GM12878 (cell line): ENCODE results near the gene XPO6. TPM values are rescaled to one million over a fixed set of nuclear protein-coding genes. Genes with fewer than 3 reads are reported as not detected.
A peak's percentile ranks its signal among the peaks of the same experiment; 100 is the strongest.

Experiments used
- ATAC-seq: fragments of 200-7000 bp; cut with Tn5 transposase; 3 replicates; pipeline ENCODE4 v1.9.1; 2020; ENCODE audit warnings: mild to moderate bottlenecking, moderate library complexity
- BruUV-seq: library from RNA; stranded (reverse); fragments of 400-500 nt; replicated peaks from 2 replicates; lab custom pipeline; 2021; lab: Mats Ljungman, UMichigan
- CTCF ChIA-PET: fragments of 300-600 bp; sonication (Branson Sonifier 250); formaldehyde crosslinking; extraction: SDS; loops from one replicate; lab custom pipeline; 2021; ENCODE audit warnings: inconsistent platforms; lab: Yijun Ruan, JAX
- POLR2A ChIA-PET: fragments of 350-600 bp; formaldehyde crosslinking; extraction: SDS; loops from one replicate; lab custom pipeline; 2021; ENCODE audit warnings: inconsistent platforms; lab: Charles Lee
- RAD21 ChIA-PET: fragments of 300-600 bp; sonication (Branson Sonifier 250); formaldehyde crosslinking; loops from one replicate; lab custom pipeline; 2023; ENCODE audit warnings: antibody characterized with exemption; ENCODE audit not compliant: unreplicated experiment; lab: Charles Lee
- SMC1A ChIA-PET: fragments of 300-600 bp; sonication (Branson Sonifier 250); formaldehyde crosslinking; loops from one replicate; lab custom pipeline; 2023; ENCODE audit not compliant: unreplicated experiment, uncharacterized antibody; lab: Charles Lee
- DNase-seq: peaks from one replicate; pipeline ENCODE4 v3.0.0-alpha.2; 2011; ENCODE audit warnings: low read depth, low spot score
- FAIRE-seq: peaks from 3 replicates; lab custom pipeline; 2011; peaks lifted over from hg19 to GRCh38; lab: Jason Lieb, UNC
- H2AFZ ChIP-seq: 2 replicates; pipeline ENCODE4 v1.6.0; 2011; ENCODE audit warnings: low read depth, low read length, control low read depth; ENCODE audit not compliant: control insufficient read depth
- H3K27ac ChIP-seq: 2 replicates; pipeline ENCODE4 v1.5.1; 2011; ENCODE audit warnings: control low read depth; ENCODE audit not compliant: control insufficient read depth, insufficient read depth
- H3K27me3 ChIP-seq, 2 experiments: replicated peaks in 1 of 2; 2 replicates each; pipeline versions ENCODE4 v1.6.0 to v1.6.1; 2011; ENCODE audit warnings: low read length in 1 of 2; ENCODE audit not compliant: control insufficient read depth in 2 of 2, insufficient read depth in 2 of 2
- H3K36me3 ChIP-seq, 2 experiments: 2 replicates each; pipeline ENCODE4 v1.5.1; 2011; ENCODE audit warnings: low read length in 1 of 2; ENCODE audit not compliant: control insufficient read depth in 2 of 2, insufficient read depth in 2 of 2
- H3K4me1 ChIP-seq: 2 replicates; pipeline ENCODE4 v1.6.1; 2011; ENCODE audit warnings: mild to moderate bottlenecking, low read length, moderate library complexity, mixed read lengths; ENCODE audit not compliant: control insufficient read depth, insufficient read depth
- H3K4me2 ChIP-seq: 2 replicates; pipeline ENCODE4 v1.6.0; 2011; ENCODE audit warnings: control low read depth; ENCODE audit not compliant: control insufficient read depth, insufficient read depth
- H3K4me3 ChIP-seq: fragments of 200-600 bp; sonication (generic); 2 replicates; pipeline ENCODE4 v1.5.1; 2016
- H3K79me2 ChIP-seq: 2 replicates; pipeline ENCODE4 v1.6.0; 2011; ENCODE audit warnings: low read length; ENCODE audit not compliant: control insufficient read depth, insufficient read depth
- H3K9ac ChIP-seq: 2 replicates; pipeline ENCODE4 v1.8.0; 2011; ENCODE audit warnings: low read length, control low read depth, mixed read lengths; ENCODE audit not compliant: control insufficient read depth, insufficient read depth
- H3K9me3 ChIP-seq: replicated peaks from 3 replicates; pipeline ENCODE4 v1.5.1; 2011; ENCODE audit warnings: mild to moderate bottlenecking, low read length; ENCODE audit not compliant: control insufficient read depth, insufficient read depth
- H4K20me1 ChIP-seq: 2 replicates; pipeline ENCODE4 v1.6.0; 2011; ENCODE audit not compliant: control insufficient read depth, insufficient read depth
- BHLHE40 ChIP-seq, 2 experiments: fragments of 450-650 bp in 1 of 2; IDR thresholded peaks; 2 replicates each; pipeline ENCODE4 v1.6.1; 2011 to 2017; ENCODE audit warnings: low read depth in 2 of 2, borderline replicate concordance in 1 of 2, improper control_type of control experiment in 1 of 2, low read length in 1 of 2, mild to moderate bottlenecking in 1 of 2
- RUNX3 ChIP-seq: IDR thresholded peaks from 2 replicates; pipeline ENCODE4 v1.6.1; 2012; ENCODE audit warnings: low read length, inconsistent platforms
- SIX5 ChIP-seq: IDR thresholded peaks from 2 replicates; pipeline ENCODE4 v1.6.1; 2011; ENCODE audit warnings: mild to moderate bottlenecking, low read depth, low read length, moderate library complexity; ENCODE audit not compliant: severe bottlenecking
- WGBS: methylation state at CpG from one replicate; pipeline ENCODE4 v1.1.6; 2016; ENCODE audit warnings: low lambda C conversion rate; ENCODE audit not compliant: insufficient replicate concordance, insufficient coverage; ENCODE audit errors: missing lambda C conversion rate; 5-methylcytosine and 5-hydroxymethylcytosine counted together
- in situ Hi-C: fragments of 300-500 bp; cut with MboI; formaldehyde crosslinking; loops from 9 replicates; pipeline ENCODE4 v1.14.3; 2018; ENCODE audit warnings: mixed read lengths
- intact Hi-C: fragments of 100-400 bp; cut with micrococcal nuclease; formaldehyde crosslinking; loops from one replicate; pipeline ENCODE4 v1.14.2; 2022; ENCODE audit not compliant: unreplicated experiment
- polyA plus RNA-seq, 11 experiments: library from polyadenylated mRNA; depleted of rRNA in 4 of 11; unstranded in 6 of 11; stranded (reverse) in 5 of 11; fragments of >200 nt; fragmentation: Nextera tagmentation in 4 of 11; fragmentation: Illumina TruSeq in 1 of 11; extraction: Ambion mirVana in 4 of 11; extraction: Trizol in 1 of 11; gene quantifications; 1 replicate in 1 of 11; 2 replicates in 10 of 11; pipeline versions ENCODE4 v1.2.1 to v1.2.3, GENCODE V29; 2011 to 2016; ENCODE audit warnings: inconsistent platforms in 2 of 11, missing spikeins in 2 of 11, low read depth in 1 of 11
- total RNA-seq, 4 experiments: library from RNA; depleted of rRNA in 3 of 4; stranded (reverse); fragments of >200 nt in 3 of 4; fragmentation: Illumina TruSeq in 1 of 4; extraction: Trizol in 1 of 4; gene quantifications; 2 replicates each; pipeline versions ENCODE4 v1.2.1 to v1.2.3, GENCODE V29; 2013 to 2021

The XPO6 gene
- total and polyA plus RNA-seq, 10 of the 15 experiments (the other 5 are each of a cell fraction or from before 2014, with no cell fraction given) = 9.9 to 246 (median 110) TPM

DNA sequence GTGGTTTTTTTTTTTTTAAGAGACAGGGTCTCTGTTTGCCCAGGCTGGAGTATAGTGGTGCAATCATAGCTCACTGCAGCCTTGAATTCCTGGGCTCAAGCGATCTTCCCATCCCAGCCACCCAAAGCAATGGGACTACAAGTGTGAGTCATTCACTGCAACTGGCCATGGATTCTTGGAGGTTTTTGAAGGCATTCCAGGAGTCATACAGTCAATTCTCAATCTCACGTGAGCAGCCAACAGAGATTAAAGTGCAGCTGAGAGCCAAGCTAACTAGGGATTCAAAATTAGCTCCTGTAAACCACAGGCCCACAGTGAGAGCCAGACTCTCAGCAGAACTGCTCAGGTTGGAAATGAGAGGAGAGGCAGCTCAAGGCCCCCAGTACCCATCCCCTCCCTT is 30.2 kb downstream of the XPO6 start:
- peak overlapping the region; percentile 33 for H3K9ac ChIP-seq
- H4K20me1 ChIP-seq = no peaks in the 10 kb centered on the region
- ChIA-PET CTCF (interaction anchor here (0.8 to 2.0 kb wide), 5 partner anchors 12 to 28 kb away, joined by 3 to 8 read pairs (median 5); no protein-coding TSS in a partner anchor), RAD21 (interaction anchor here (1.0 to 4.6 kb wide), 9 partner anchors 8 to 45 kb away, joined by 3 to 31 read pairs (median 6); no protein-coding TSS in a partner anchor), POLR2A (interaction anchor here (1.0 to 3.2 kb wide), 6 partner anchors 13 to 631 kb away, joined by 3 to 20 read pairs (median 10); no protein-coding TSS in a partner anchor), SMC1A (interaction anchor here (0.6 to 15.4 kb wide), 13 partner anchors 10 to 119 kb away, joined by 3 to 272 read pairs (median 5); partner anchors contain the start of gene XPO6)
- peak overlapping the region; percentile 80 for H3K4me2 ChIP-seq
- H3K36me3 ChIP-seq = peaks cover 4 to 7% of the 10 kb centered on the region in 2 experiments; a peak in 3 of 4 replicates
- peaks cover 39% of the 10 kb centered on the region for H3K4me1 ChIP-seq
- 0% methylated on average over 2 of the region's 2 CpGs for WGBS
- H3K27me3 ChIP-seq = no peaks in the 10 kb centered on the region
- peak; percentile 75 for TF ChIP-seq RUNX3
- TF ChIP-seq BHLHE40 (IDR thresholded peaks at IDR 0.05; ENCODE audit: borderline replicate concordance in 1 of 2, low read depth in 2 of 2, low read length in 1 of 2) = peak; percentile 84 to 88
- TF ChIP-seq SIX5 = no peak
- H3K27ac ChIP-seq = peak overlapping the region; percentile 89
- H3K4me3 ChIP-seq = peak overlapping the region; percentile 57; the same call in 1 of the 2 replicates
- no TSS peak for BruUV-seq
- H2AFZ ChIP-seq = no peak overlapping the region
- DNase-seq = no peak
- H3K9me3 ChIP-seq = no peaks in the 10 kb centered on the region; the same call in 2 of the 3 replicates
- FAIRE-seq = no peak
- ATAC-seq = peak; percentile 48
- intact Hi-C loops = no loop called here
- in situ Hi-C loops = no loop called here
- peaks cover 95% of the 10 kb centered on the region for H3K79me2 ChIP-seq
